ENCODE data around the gene ABHD12B. TPM values are rescaled to one million over a fixed set of nuclear protein-coding genes. Genes with fewer than 3 reads are reported as not detected.

Gene ABHD12B
- total RNA-seq, 1 donor from 2014 or later, result not detected

GRCh38 chr14:50947446-50947845 is 75.6 kb downstream of the ABHD12B start:
- no peaks in the 10 kb centered on the region for H3K79me2 ChIP-seq (ENCODE audit: insufficient read depth, low read length)
- no peaks in the 10 kb centered on the region for H3K27me3 ChIP-seq (ENCODE audit: insufficient read depth, low read length)
- Mint-ChIP-seq H3K27ac (ENCODE audit: unreplicated experiment) (no peak overlapping the region), H3K27me3 (ENCODE audit: low read depth, unreplicated experiment) (no peaks in the 10 kb centered on the region), H3K36me3 (ENCODE audit: low read depth, unreplicated experiment) (no peaks in the 10 kb centered on the region), H3K4me1 (ENCODE audit: low read depth, unreplicated experiment) (peaks cover 16% of the 10 kb centered on the region), H3K4me3 (ENCODE audit: unreplicated experiment) (no peak overlapping the region), H3K9me3 (ENCODE audit: unreplicated experiment) (peaks cover 3% of the 10 kb centered on the region)
- no peak overlapping the region for H3K9ac ChIP-seq (ENCODE audit: low read length)
- peaks cover 11% of the 10 kb centered on the region for H3K4me1 ChIP-seq (ENCODE audit: insufficient read depth, low read length)
- no peaks in the 10 kb centered on the region for H3K9me3 ChIP-seq (ENCODE audit: insufficient read depth, low read depth, low read length)
- no peak overlapping the region for H3K4me3 ChIP-seq (ENCODE audit: insufficient read depth, low read depth, low read length)
- no peaks in the 10 kb centered on the region for H4K20me1 ChIP-seq (ENCODE audit: insufficient read depth, low read length)
- H3K27ac ChIP-seq (ENCODE audit: low read depth, low read length), result no peak overlapping the region
- no peak overlapping the region for H2AFZ ChIP-seq (ENCODE audit: low read depth, low read length)
- H3K4me2 ChIP-seq (ENCODE audit: low read length), result no peak overlapping the region
- TF ChIP-seq EZH2 (IDR thresholded peaks at IDR 0.05; ENCODE audit: insufficient read depth, low read length) (no peak), CTCF (IDR thresholded peaks at IDR 0.05; ENCODE audit: insufficient read depth, low read depth, low read length) (no peak)
- no peak for DNase-seq (ENCODE audit: low read depth)
- FAIRE-seq, result no peak
- H3K36me3 ChIP-seq (ENCODE audit: insufficient read depth, low read length), result no peaks in the 10 kb centered on the region

- Mint-ChIP-seq H3K36me3 (ENCODE audit: low read depth, unreplicated experiment) (no peaks in the 10 kb centered on the region), H3K9me3 (ENCODE audit: unreplicated experiment) (peaks cover 3% of the 10 kb centered on the region), H3K27ac (ENCODE audit: unreplicated experiment) (no peak overlapping the region), H3K27me3 (ENCODE audit: low read depth, unreplicated experiment) (no peaks in the 10 kb centered on the region), H3K4me3 (ENCODE audit: unreplicated experiment) (no peak overlapping the region), H3K4me1 (ENCODE audit: low read depth, unreplicated experiment) (peaks cover 14% of the 10 kb centered on the region)
- no peak overlapping the region for H3K27ac ChIP-seq (ENCODE audit: low read depth, low read length)
- FAIRE-seq (no peak), DNase-seq (ENCODE audit: low read depth) (no peak)
- no peaks in the 10 kb centered on the region for H3K9me3 ChIP-seq (ENCODE audit: insufficient read depth, low read depth, low read length)
- H3K79me2 ChIP-seq (ENCODE audit: insufficient read depth, low read length), result no peaks in the 10 kb centered on the region
- H3K9ac ChIP-seq (ENCODE audit: low read length), result no peak overlapping the region
- no peak overlapping the region for H2AFZ ChIP-seq (ENCODE audit: low read depth, low read length)
- H3K4me3 ChIP-seq (ENCODE audit: insufficient read depth, low read depth, low read length), result no peak overlapping the region
- no peaks in the 10 kb centered on the region for H3K27me3 ChIP-seq (ENCODE audit: insufficient read depth, low read length)
- peaks cover 11% of the 10 kb centered on the region for H3K4me1 ChIP-seq (ENCODE audit: insufficient read depth, low read length)
- no peaks in the 10 kb centered on the region for H4K20me1 ChIP-seq (ENCODE audit: insufficient read depth, low read length)
- no peak overlapping the region for H3K4me2 ChIP-seq (ENCODE audit: low read length)
- TF ChIP-seq CTCF (IDR thresholded peaks at IDR 0.05; ENCODE audit: insufficient read depth, low read depth, low read length) (no peak), EZH2 (IDR thresholded peaks at IDR 0.05; ENCODE audit: insufficient read depth, low read length) (no peak)
- H3K36me3 ChIP-seq (ENCODE audit: insufficient read depth, low read length), result no peaks in the 10 kb centered on the region
Measured at GRCh38 chr14:50948205-50948604, 76.4 kb downstream of the ABHD12B start.

GRCh38 chr14:50951032-50951431 is 79.2 kb downstream of the ABHD12B start:
- no peaks in the 10 kb centered on the region for H3K9me3 ChIP-seq (ENCODE audit: insufficient read depth, low read depth, low read length)
- DNase-seq (ENCODE audit: low read depth) (no peak), FAIRE-seq (no peak)
- TF ChIP-seq CTCF (IDR thresholded peaks at IDR 0.05; ENCODE audit: insufficient read depth, low read depth, low read length) (no peak), EZH2 (IDR thresholded peaks at IDR 0.05; ENCODE audit: insufficient read depth, low read length) (no peak)
- H3K27me3 Mint-ChIP-seq (ENCODE audit: low read depth, unreplicated experiment), result no peaks in the 10 kb centered on the region
- H3K9ac ChIP-seq (ENCODE audit: low read length), result no peak overlapping the region
- H2AFZ ChIP-seq (ENCODE audit: low read depth, low read length), result no peak overlapping the region
- H3K4me1 ChIP-seq (ENCODE audit: insufficient read depth, low read length), result peaks cover 10% of the 10 kb centered on the region
- H3K4me2 ChIP-seq (ENCODE audit: low read length), result no peak overlapping the region
- no peaks in the 10 kb centered on the region for H3K36me3 ChIP-seq (ENCODE audit: insufficient read depth, low read length)
- no peak overlapping the region for H3K27ac ChIP-seq (ENCODE audit: low read depth, low read length)
- no peak overlapping the region for H3K4me3 ChIP-seq (ENCODE audit: insufficient read depth, low read depth, low read length)
- peaks cover 19% of the 10 kb centered on the region for H3K4me1 Mint-ChIP-seq (ENCODE audit: low read depth, unreplicated experiment)
- H3K79me2 ChIP-seq (ENCODE audit: insufficient read depth, low read length), result no peaks in the 10 kb centered on the region
- H3K4me3 Mint-ChIP-seq (ENCODE audit: unreplicated experiment), result no peak overlapping the region
- peaks cover 3% of the 10 kb centered on the region for H3K9me3 Mint-ChIP-seq (ENCODE audit: unreplicated experiment)
- no peak overlapping the region for H3K27ac Mint-ChIP-seq (ENCODE audit: unreplicated experiment)
- H3K27me3 ChIP-seq (ENCODE audit: insufficient read depth, low read length), result no peaks in the 10 kb centered on the region
- H3K36me3 Mint-ChIP-seq (ENCODE audit: low read depth, unreplicated experiment), result no peaks in the 10 kb centered on the region
- no peaks in the 10 kb centered on the region for H4K20me1 ChIP-seq (ENCODE audit: insufficient read depth, low read length)
